ENCODE results near the gene TTC17.

GRCh38 chr11:43511959-43512358, 153.2 kb downstream of the TTC17 start:
- TF ChIP-seq CTCF (conservative IDR thresholded peaks at IDR 0.05; ENCODE audit: low read depth, low read length) (no peak), EZH2 (IDR thresholded peaks at IDR 0.05; ENCODE audit: low read length, unreplicated experiment) (no peak), EZH2phosphoT487 (IDR thresholded peaks at IDR 0.05; ENCODE audit: borderline replicate concordance, low read length) (no peak)

Measured in PC-3 (cell line).